Tibial nerve (tissue), 4 donors: Measurements from ENCODE around the gene RBM28.

Experiments used
- EP300 ChIP-seq, 2 donors: sonication (generic); formaldehyde crosslinking; IDR thresholded peaks; one replicate each; pipeline ENCODE4 v1.6.1; 2017; ENCODE audit warnings: antibody characterized with exemption in 2 of 2, mild to moderate bottlenecking in 1 of 2
- POLR2A ChIP-seq, 2 donors: fragments of 450-650 bp; IDR thresholded peaks; one replicate each; pipeline ENCODE4 v1.6.1; 2017; ENCODE audit warnings: antibody characterized with exemption in 2 of 2, mild to moderate bottlenecking in 2 of 2, moderate library complexity in 2 of 2
- TF ChIP-seq, protein P1 (sequence below), 5 experiments: fragments of 200-600 bp in 3 of 5; fragments of 450-650 bp in 2 of 5; sonication (generic) in 3 of 5; IDR thresholded peaks; one replicate each; pipeline ENCODE4 v1.5.1; 2016 to 2019; ENCODE audit warnings: antibody characterized with exemption in 5 of 5, mild to moderate bottlenecking in 3 of 5, moderate library complexity in 2 of 5

GRCh38 chr7:128389085-128389617 is 45.4 kb upstream of the RBM28 start:
- TF ChIP-seq POLR2A (IDR thresholded peaks at IDR 0.05) (no peak), EP300 (IDR thresholded peaks at IDR 0.05) (no peak)
- TF ChIP-seq, protein P1, sequence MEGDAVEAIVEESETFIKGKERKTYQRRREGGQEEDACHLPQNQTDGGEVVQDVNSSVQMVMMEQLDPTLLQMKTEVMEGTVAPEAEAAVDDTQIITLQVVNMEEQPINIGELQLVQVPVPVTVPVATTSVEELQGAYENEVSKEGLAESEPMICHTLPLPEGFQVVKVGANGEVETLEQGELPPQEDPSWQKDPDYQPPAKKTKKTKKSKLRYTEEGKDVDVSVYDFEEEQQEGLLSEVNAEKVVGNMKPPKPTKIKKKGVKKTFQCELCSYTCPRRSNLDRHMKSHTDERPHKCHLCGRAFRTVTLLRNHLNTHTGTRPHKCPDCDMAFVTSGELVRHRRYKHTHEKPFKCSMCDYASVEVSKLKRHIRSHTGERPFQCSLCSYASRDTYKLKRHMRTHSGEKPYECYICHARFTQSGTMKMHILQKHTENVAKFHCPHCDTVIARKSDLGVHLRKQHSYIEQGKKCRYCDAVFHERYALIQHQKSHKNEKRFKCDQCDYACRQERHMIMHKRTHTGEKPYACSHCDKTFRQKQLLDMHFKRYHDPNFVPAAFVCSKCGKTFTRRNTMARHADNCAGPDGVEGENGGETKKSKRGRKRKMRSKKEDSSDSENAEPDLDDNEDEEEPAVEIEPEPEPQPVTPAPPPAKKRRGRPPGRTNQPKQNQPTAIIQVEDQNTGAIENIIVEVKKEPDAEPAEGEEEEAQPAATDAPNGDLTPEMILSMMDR (IDR thresholded peaks at IDR 0.05): no peak
